ENCODE measurements around the gene PLEK. TPM values are rescaled to one million over a fixed set of nuclear protein-coding genes. Genes with fewer than 3 reads are reported as not detected.
"Not testable (repeated sequence)": the region's sequence is repeated elsewhere in the genome, so short reads cannot be mapped to it uniquely, and the experiment has no call there.

Gene PLEK
- total RNA-seq, 1 donor from 2014 or later, result 3.0 TPM

DNA sequence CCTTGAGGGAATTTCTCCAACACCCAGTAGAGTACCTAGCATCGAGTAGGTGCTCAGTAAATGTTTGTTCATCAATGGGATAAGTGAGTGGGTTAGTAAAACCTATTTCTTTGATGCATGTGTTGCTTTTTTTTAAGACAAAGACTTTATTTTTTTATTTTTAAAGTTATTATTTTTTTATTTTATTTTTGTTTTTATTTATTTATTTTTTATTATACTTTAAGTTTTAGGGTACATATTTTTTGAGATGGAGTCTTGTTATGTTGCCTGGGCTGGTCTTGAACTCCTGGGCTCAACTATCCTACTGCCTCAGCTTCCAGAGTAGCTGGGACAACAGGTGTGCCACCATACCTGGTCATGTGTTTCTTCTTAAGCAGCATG is 20.8 kb downstream of the PLEK start:
- no peak for DNase-seq

DNA sequence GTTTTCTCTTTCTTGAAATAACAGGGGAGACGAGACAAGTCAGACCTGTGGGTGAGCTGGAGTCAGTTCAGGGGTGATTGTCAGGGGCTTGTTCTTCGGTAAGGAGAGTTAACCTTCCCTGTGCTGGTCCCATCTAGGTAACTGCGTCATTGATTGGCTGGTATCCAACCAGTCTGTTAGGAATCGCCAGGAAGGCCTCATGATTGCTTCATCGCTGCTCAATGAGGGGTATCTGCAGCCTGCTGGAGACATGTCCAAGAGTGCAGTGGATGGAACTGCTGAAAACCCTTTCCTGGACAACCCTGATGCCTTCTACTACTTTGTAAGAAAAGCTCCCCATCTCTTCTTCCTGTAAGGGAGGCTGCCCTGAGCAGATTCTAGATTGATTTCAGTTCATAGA is 21.3 kb downstream of the PLEK start:
- DNase-seq, result no peak

DNA sequence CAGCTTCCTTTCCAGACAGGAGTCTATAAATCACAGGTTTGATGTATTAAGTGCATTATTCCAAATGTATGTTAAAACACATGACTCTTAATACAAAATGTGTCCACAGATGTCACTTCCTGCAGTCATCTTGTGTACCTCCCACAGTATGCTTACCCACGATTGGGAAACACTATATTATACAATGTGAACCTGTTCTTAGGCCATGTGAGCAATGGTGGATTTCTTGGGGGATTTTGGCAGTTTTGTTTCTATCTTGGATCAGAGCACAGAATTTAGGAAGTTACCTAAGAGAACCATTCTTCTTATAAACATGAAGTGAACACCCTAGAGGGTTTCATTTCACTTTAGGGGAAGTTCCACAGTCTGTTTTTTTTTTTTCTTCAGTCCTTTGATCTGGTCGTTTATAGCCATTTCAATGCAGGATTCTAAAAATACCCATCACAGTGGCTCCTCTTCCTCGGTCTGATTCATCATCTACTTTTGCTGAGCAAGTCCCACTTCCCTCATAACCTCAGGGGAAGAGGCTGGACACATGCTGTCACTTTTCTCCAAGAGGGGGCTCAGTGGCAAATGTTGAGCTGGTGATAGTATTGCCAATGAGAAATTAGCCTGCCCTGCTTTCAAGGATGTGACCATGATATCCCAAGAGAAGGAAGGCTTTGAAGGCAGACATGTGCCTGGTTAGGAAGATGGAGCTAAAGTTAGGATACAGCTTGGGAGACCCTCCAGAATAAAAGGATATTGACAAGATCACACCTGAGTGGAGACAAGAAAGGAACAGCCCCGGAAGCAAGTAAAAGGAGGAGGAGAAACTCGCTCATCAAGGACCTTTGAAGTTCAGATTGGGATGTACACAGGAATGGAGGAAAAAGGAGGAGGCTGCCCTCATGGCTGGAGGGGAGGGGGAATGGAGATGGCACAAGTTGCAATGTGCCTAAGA is 22.6 kb downstream of the PLEK start:
- DNase-seq, result no peak

DNA sequence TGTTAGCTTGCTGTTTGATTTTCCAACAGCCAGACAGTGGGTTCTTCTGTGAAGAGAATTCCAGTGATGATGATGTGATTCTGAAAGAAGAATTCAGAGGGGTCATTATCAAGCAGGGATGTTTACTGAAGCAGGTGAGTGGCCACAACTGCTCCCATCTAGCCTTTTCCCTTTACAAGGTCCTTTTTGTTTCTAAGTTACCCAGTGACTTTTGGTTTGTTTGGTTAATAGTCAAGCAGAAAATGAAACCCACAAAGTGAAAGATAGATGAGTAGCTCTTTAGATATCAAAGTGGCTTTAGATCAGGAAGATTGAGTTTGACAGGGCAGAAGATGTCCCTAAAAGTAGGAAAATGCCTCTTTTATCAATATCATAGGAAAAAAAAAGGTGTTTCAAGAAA is 23.3 kb downstream of the PLEK start:
- DNase-seq, result no peak

DNA sequence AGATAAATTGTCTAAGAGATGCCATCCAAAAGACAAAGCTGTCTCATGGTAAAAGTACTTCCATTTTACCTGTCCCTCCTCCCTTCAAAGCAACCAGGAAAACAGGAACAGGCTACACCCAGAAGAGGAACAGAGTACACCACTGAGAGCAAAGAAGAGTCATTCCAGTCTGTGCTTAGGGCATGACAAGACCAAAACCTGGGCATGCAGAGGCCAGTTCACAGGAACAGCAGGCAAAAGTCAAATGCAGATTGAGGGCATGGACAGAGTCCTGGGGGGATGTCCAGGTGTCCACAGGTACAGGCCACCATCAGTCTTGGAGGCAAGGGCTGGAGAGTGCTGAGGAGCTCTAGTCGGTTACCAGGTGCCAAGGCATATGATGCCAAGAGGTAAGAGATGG is 23.7 kb downstream of the PLEK start:
- DNase-seq, result no peak

DNA sequence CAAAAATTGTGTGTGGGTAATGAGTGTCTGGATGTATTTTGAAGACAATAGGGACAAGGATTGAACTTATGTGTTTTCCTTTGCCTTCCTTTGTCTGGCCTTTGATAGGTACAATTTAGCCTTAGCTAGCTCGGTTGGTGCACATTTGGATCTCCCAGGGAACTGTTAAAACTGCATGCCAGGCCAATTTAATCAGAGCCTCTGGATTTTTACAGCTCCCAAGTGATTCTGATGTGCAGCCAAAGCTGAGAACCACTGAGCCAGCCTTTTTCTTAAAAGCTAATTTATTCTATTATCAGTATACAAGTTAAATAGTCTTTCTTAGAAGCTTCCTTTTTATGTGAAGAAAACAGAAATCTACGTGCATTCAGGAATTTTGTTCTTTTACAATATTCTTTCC is 25.0 kb downstream of the PLEK start:
- DNase-seq, result no peak

DNA sequence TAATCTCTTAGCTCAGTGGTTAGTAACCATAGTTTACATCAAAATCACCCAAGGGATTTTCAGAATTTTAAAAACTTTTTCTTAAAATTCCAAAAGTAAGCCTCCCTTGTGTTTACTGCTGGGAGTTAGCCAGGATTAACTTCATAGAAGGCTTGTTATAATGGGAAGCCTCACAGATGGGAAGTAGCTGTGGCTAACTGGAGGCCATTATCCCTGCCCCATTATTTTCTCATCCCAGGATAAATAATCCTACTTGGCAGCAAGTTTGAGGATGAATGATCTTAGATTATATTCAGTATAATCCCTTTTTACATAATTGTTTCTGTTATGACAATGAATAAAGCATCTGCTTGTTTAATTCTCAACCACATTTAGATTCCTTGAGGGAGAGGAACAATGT is 25.5 kb downstream of the PLEK start:
- DNase-seq, result no peak

DNA sequence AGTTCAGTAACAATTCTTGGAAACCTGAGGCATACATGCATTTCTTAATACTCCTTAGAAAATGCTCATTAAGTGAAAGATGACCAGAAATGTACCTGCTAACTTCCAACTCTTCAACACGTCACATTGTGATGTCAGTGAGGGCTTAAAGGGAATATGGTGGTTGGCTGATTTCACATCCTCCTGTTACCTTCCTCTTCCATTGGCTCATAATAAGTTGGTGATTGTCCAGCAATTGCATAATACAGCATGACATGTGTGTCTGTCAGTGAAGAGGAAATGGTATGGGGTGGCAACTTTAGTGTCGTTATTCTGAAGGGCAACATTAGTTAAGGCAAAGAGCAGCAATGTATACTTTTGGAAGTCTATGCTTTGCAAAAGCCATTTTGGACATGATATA is 26.0 kb downstream of the PLEK start:
- DNase-seq, result no peak

DNA sequence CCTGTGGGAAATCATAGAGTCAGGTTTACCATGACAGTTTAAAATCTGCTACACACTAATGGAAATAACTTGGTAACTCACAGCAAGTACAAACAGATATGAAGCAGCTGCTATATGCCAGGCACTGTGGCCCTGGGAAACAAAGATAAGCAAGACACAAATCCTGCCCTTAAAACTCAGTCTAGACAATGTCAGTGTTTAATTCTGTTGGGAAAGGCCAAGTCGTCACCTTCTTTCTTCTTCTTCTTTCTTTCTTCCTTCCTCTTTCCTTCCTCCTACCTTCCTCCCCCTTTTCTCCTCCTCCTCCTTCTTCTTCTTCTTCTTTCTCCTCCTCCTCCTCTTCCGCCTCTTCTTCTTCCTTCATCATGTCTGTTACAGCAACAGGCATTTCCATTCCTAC is 26.8 kb downstream of the PLEK start:
- no peak for DNase-seq

DNA sequence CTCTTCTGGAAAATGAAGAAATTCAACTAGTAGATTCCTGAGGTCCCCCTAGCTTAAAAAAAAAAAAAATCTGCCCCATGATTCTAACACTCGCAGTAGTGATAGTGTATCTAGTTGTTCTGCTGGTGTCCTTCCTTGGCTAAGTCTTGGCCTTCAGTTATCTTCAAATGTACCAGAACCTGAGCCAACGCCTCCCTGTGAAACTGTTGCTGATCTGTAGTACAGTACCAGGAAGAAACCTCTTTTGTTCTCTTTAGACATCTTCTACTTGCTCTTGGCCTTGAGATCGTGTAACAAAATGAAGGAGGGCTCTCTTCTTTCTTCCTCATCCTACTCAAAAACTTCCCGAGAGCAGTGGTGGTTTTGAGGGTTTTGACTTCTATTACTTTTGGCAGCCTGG is 31.0 kb downstream of the PLEK start:
- DNase-seq, result no peak

DNA sequence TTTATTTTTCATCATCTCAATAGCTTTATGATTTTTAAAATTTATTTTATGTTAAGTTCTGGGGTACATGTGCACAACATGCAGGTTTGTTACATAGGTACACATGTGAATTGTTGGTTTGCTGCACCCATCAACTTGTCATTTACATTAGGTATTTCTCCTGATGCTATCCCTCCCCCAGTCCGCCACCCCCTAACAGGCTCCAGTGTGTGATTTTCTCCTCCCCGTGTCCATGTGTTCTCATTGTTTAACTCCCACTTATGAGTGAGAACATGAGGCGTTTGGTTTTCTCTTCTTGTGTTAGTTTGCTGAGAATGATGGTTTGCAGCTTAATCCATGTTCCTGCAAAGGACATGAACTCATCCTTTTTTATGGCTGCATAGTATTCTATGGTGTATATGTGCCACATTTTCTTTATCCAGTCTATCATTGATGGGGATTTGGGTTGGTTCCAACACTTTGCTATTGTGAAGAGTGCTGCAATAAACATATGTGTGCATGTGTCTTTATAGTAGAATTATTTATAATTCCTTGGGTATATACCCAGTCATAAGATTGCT is 32.7 kb downstream of the PLEK start:
- DNase-seq, result not testable (repeated sequence)

DNA sequence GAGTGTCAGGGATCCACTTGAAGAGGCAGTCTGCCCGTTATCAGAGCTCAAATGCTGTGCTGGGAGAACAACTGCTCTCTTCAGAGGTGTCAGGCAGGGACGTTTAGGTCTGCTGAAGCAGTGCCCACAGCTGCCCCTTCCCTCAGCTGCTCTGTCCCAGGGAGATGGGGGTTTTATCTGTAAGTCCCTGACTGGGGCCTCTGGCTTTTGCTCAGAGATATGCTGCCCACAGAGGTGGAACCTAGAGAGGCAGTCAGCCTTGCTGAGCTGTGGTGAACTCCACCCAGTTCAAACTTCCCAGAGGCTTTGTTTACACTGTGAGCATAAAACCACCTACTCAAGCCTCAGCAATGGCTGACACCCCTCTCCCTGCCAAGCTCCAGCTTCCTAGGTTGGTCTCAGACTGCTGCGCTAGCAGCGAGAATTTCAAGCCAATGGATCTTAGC is 38.1 kb downstream of the PLEK start:
- no peak for DNase-seq

DNA sequence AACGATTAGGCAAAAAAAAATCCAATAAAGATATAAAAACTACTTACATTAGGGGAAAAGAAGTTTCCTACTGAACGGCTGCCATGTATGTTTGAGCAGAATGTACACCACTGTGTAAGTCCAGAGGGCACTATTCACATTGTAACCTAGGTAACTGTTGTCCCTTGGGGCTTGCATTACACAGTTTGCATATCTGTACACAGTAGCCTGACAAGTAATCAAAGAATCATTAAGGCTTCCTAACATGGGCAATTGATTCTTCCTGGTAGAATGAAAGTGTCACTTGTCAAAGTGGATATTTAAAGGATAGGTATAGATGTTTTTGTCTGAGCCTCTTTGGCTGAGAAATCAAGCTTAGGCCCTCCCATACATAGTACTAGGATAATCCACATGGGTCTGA is 39.1 kb downstream of the PLEK start:
- no peak for DNase-seq

DNA sequence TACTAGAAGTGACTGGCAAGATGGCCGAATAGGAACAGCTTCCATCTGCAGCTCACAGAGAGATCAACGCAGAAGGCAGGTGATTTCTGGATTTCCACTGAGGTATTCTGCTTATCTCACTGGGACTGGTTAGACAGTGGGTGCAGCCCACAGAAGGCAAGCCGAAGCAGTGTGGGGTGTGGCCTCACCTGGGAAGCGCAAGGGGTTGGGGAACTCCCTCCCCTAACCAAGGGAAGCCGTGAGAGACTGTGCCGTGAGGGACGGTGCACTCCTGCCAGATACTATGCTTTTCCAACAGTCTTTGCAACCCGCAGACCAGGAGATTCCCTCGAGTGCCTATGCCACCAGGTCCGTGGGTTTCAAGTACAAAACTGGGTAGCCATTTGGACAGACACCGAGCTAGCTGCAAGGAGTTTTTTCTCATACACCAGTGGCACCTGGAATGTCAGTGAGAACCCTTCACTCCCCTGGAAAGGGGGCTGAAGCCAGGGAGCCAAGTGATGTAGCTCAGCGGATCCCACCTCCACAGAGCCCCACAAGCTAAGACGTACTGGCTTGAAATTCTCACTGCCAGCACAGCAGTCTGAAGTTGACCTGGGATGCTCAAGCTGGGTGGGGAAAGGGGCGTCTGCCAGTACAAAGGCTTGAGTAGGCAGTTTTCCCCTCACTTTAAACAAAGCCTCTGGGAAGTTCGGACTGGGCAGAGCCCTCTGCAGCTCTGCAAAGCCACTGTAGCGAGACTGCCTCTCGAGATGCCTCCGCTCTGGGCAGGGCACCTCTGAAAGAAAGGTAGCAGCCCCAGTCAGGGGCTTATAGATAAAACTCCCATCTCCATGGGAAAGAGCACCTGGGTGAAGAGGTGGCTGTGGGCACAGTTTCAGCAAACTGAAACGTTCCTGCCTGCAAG is 40.1 kb downstream of the PLEK start:
- no peak for DNase-seq

DNA sequence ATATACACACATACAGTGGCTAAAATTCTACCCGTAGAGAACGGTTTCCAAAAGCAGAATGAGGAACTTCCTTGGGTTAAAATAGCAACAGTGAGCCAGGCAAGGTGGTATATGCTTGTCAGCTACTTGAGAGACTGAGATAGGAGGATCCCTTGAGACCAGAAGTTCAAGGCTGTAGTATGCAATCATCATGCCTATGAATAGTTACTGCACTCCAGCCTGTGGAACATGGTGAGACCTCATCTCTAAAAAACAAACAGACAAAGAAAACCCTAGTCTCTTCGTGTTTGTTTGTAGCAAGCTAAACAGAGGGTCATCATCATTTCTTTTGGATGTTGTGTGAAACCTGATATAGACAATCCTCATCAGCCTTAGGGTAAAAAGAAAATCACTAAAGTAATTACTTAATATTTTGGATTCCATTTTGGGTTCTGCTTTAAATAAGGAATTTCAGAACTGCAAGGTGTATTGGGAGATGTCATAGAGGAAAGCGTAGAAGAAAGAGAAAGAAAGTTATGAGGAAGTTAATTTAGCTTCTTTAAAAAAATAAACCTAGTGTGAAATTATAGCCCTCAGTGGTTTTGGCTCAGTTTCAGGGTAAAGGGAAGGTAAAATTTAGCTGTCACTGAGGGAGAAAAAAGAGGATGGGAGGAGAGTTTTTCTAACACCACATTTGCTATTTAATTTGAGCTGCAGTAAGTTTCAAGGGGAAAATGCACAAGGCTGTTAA is 46.5 kb downstream of the PLEK start:
- no peak for DNase-seq

DNA sequence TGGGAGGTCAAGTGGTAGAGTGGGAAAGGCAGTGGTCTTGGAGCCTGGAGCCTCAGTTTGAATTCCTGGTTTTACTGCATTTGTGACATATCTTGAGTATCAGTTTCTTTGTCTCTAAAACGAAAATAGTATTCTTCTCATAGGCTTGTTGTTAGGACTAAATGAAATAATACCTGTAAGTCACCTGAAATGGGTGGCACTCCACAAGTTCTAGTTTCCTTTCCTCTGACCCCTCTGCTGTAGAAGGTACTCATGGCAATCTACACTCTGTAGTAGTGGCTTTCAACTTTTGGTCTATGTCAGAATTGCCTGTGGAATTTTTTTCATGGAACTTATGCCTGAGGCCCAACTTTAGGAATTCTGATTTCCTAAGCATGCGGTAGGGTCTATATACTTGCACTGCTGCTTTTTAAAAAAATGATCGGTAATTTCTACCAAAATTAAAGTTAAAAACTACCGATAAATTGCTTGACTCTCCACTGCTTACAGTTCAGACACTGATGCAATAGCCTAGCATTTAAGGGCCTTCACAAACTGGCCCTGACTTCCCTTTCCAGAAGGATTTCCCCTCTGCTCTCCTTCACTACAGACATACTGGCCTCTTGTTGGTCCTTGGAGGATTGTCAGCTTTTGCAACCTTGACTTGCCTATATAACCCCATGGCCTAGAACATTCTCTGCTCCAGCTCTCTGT is 47.2 kb downstream of the PLEK start:
- DNase-seq, result no peak

DNA sequence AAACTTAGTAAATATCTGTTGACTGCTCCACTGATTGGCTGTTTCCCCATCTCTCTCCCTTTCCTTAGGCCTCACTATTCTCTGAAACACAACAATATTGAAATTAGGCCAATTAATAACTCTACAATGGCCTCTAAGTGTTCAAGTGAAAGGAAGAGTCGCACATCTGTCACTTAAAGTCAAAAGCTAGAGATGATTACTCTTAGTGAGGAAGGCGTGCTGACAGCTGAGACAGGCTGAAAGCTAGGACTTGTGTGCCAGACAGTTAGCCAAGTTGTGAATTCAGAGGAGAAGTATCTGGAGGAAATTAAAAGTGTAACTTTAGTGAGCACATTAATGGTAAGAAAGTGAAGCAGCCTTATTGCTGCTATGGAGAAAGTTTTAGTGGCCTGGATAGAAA is 48.4 kb downstream of the PLEK start:
- DNase-seq, result no peak

DNA sequence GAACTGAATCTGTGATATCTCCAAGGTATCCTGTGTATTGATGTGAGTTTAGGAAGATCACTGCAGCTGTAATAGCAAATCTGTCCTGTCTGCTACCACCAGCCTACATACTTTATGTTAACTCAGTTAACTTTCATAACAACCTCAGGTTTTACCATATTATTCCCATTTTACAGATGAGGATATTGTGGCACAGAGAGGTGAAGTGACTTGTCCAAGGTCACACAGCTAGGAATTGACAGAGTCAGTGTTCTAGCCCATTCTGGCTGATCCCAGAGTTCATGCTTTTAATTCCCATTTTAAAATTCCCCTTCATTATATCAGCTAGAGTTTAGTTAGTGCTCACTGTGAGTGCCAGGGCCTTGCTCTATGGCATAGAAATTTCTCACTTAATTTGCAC is 49.4 kb downstream of the PLEK start:
- DNase-seq, result no peak

DNA sequence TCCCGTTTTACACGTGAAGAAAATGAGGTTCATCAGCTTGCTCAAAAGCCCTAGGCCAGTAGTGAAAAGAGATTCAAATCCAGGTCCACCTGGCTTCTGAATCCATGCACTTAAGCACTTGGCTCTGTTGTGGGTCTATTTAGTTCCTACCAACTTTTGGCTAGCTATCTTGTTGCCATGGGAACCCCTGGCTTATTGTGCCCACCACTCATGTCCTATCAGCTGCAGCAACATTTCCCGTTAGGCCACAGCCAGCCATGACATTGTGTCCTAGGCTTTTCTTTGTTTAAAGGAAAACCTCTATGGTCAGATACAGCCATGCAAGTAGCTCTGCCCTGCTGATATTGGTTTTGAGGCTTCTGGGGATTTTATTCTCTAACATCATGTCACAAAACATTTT is 49.8 kb downstream of the PLEK start:
- DNase-seq, result no peak

DNA sequence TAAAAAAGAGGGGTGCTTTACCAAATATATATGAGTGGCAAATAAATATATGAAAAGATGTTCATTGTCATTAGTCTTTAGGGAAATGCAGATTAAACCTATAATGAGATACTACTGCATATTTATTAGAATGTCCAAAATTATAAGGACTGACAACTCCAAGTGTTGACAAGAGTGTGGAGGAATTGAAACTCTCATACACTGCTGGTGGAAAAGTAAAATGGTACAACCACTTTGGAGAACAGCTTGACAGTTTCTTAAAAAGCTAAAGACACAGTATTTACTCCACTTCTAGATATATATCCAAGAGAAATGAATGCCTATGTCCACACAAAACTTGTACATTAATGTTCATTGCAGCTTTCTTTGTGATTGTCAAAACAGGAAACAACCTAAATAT is 50.4 kb downstream of the PLEK start:
- DNase-seq, result no peak

DNA sequence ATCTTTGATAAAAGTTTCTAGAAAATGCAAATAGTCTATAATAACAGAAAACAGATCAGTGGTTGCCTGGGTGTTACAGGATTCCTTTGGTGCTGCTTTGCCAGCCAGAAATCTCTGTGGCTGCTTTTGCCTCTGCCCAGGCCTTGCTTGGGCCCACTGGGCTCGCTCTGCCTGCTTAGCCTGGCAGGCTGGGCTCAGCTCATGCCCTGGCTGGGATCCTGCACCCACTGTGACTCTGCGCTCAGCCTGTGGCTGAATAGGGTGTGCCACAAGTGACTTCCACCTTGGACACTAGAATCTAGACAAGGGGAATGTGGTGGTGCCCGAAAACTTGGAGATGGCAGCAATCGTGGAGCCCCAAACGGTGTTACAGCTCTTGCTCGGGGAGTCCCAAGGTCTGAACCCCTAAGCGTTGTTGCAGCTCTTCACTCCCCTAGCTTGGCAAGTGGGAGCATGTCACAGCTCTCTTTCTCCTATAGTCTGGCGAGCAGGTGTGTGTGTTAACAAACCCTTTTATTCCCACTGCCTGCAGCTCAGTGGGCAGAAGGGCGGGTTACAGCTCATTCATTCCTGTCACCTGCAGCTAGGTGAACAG is 51.1 kb downstream of the PLEK start:
- no peak for DNase-seq

Data from occipital lobe (tissue), 2 donors.